ENCODE data around the gene SGMS1.

SGMS1 gene

GRCh38 chr10:50582046-50582445, 41.7 kb downstream of the SGMS1 start:
- Histone ChIP-seq H4K8ac (ENCODE audit: low read depth, low read length) (no peak overlapping the region), H3K4me2 (ENCODE audit: insufficient read depth, low read length, poor library complexity, severe bottlenecking) (no peak overlapping the region), H3K36me3 (replicated peaks in 1 of 2; ENCODE audit: control insufficient read depth in 2 of 2, insufficient read depth in 2 of 2, low read length in 2 of 2) (no peaks in the 10 kb centered on the region), H3K79me1 (ENCODE audit: low read depth, low read length) (no peaks in the 10 kb centered on the region), H2AFZ (ENCODE audit: low read length) (no peak overlapping the region), H3K27ac (replicated peaks; ENCODE audit: low read length) (no peak overlapping the region), H3K4me3 (ENCODE audit: low read length in 2 of 2) (no peak overlapping the region), H3K9me3 (replicated peaks in 1 of 2; ENCODE audit: control insufficient read depth in 2 of 2, insufficient read depth in 1 of 2, low read depth in 1 of 2, low read length in 2 of 2) (no peaks in the 10 kb centered on the region), H3K14ac (ENCODE audit: low read length) (no peak overlapping the region), H4K91ac (ENCODE audit: low read depth, low read length, poor library complexity) (no peak overlapping the region), H2BK120ac (ENCODE audit: low read depth, low read length) (no peak overlapping the region), H2BK5ac (ENCODE audit: low read length) (no peak overlapping the region), H2AK5ac (ENCODE audit: low read depth, low read length) (no peak overlapping the region), H3K23ac (ENCODE audit: low read depth, low read length, poor library complexity) (no peak overlapping the region), H3K4me1 (ENCODE audit: control insufficient read depth in 2 of 2, insufficient read depth in 1 of 2, low read depth in 1 of 2, low read length in 2 of 2) (no peaks in the 10 kb centered on the region), H3K18ac (ENCODE audit: low read length) (no peak overlapping the region), H2BK15ac (ENCODE audit: low read length) (no peak overlapping the region), H2BK12ac (ENCODE audit: low read length) (no peak overlapping the region), H3K4ac (ENCODE audit: low read length) (no peak overlapping the region), H3K27me3 (ENCODE audit: control insufficient read depth in 3 of 3, insufficient read depth in 3 of 3, low read depth in 1 of 3, low read length in 3 of 3) (peaks cover 0 to 4% (median 0%) of the 10 kb centered on the region in 3 experiments), H3K9ac (ENCODE audit: low read depth, low read length, poor library complexity) (no peak overlapping the region)
- no CpG with 5 or more reads among the region's 5 CpGs for WGBS, 2 donors (ENCODE audit: extremely low coverage in 2 of 2, insufficient read length in 2 of 2, insufficient replicate concordance in 1 of 2)
- DNase-seq (ENCODE audit: low spot score) = no peak

- Histone ChIP-seq H3K27me3 (ENCODE audit: control insufficient read depth in 3 of 3, insufficient read depth in 3 of 3, low read depth in 1 of 3, low read length in 3 of 3) (peaks cover 0 to 4% (median 0%) of the 10 kb centered on the region in 3 experiments), H2BK5ac (ENCODE audit: low read length) (no peak overlapping the region), H4K91ac (ENCODE audit: low read depth, low read length, poor library complexity) (no peak overlapping the region), H2BK12ac (ENCODE audit: low read length) (no peak overlapping the region), H3K9me3 (replicated peaks in 1 of 2; ENCODE audit: control insufficient read depth in 2 of 2, insufficient read depth in 1 of 2, low read depth in 1 of 2, low read length in 2 of 2) (no peaks in the 10 kb centered on the region), H3K4me3 (ENCODE audit: low read length in 2 of 2) (no peak overlapping the region), H3K9ac (ENCODE audit: low read depth, low read length, poor library complexity) (no peak overlapping the region), H3K79me1 (ENCODE audit: low read depth, low read length) (peaks cover 2% of the 10 kb centered on the region), H3K4me1 (ENCODE audit: control insufficient read depth in 2 of 2, insufficient read depth in 1 of 2, low read depth in 1 of 2, low read length in 2 of 2) (peaks cover 0 to 1% of the 10 kb centered on the region in 2 donors), H3K23ac (ENCODE audit: low read depth, low read length, poor library complexity) (no peak overlapping the region), H3K4ac (ENCODE audit: low read length) (no peak overlapping the region), H4K8ac (ENCODE audit: low read depth, low read length) (no peak overlapping the region), H3K27ac (replicated peaks; ENCODE audit: low read length) (no peak overlapping the region), H2AK5ac (ENCODE audit: low read depth, low read length) (no peak overlapping the region), H2BK120ac (ENCODE audit: low read depth, low read length) (no peak overlapping the region), H3K18ac (ENCODE audit: low read length) (no peak overlapping the region), H2BK15ac (ENCODE audit: low read length) (no peak overlapping the region), H3K14ac (ENCODE audit: low read length) (no peak overlapping the region), H3K36me3 (replicated peaks in 1 of 2; ENCODE audit: control insufficient read depth in 2 of 2, insufficient read depth in 2 of 2, low read length in 2 of 2) (no peaks in the 10 kb centered on the region), H3K4me2 (ENCODE audit: insufficient read depth, low read length, poor library complexity, severe bottlenecking) (no peak overlapping the region), H2AFZ (ENCODE audit: low read length) (no peak overlapping the region)
- DNase-seq (ENCODE audit: low spot score) = no peak
- WGBS, 2 donors (ENCODE audit: extremely low coverage in 2 of 2, insufficient read length in 2 of 2, insufficient replicate concordance in 1 of 2) = no CpG with 5 or more reads among the region's 7 CpGs
Observed at GRCh38 chr10:50580262-50580891, 43.4 kb downstream of the SGMS1 start.

GRCh38 chr10:50579491-50580261, 44.1 kb downstream of the SGMS1 start:
- no peak overlapping the region for H3K4me2 ChIP-seq (ENCODE audit: insufficient read depth, low read length, poor library complexity, severe bottlenecking)
- H3K4me3 ChIP-seq (ENCODE audit: low read length in 2 of 2) = no peak overlapping the region
- H3K23ac ChIP-seq (ENCODE audit: low read depth, low read length, poor library complexity) = no peak overlapping the region
- H3K9me3 ChIP-seq (replicated peaks in 1 of 2; ENCODE audit: control insufficient read depth in 2 of 2, insufficient read depth in 1 of 2, low read depth in 1 of 2, low read length in 2 of 2) = no peaks in the 10 kb centered on the region
- no CpG with 5 or more reads among the region's 4 CpGs for WGBS, 2 donors (ENCODE audit: extremely low coverage in 2 of 2, insufficient read length in 2 of 2, insufficient replicate concordance in 1 of 2)
- H2AFZ ChIP-seq (ENCODE audit: low read length) = no peak overlapping the region
- peaks cover 2% of the 10 kb centered on the region for H3K79me1 ChIP-seq (ENCODE audit: low read depth, low read length)
- H2BK120ac ChIP-seq (ENCODE audit: low read depth, low read length) = no peak overlapping the region
- H3K18ac ChIP-seq (ENCODE audit: low read length) = no peak overlapping the region
- no peak overlapping the region for H2BK5ac ChIP-seq (ENCODE audit: low read length)
- no peak overlapping the region for H4K8ac ChIP-seq (ENCODE audit: low read depth, low read length)
- no peak overlapping the region for H2BK12ac ChIP-seq (ENCODE audit: low read length)
- H3K27ac ChIP-seq (replicated peaks; ENCODE audit: low read length) = no peak overlapping the region
- peaks cover 0 to 3% (median 0%) of the 10 kb centered on the region in 3 experiments for H3K27me3 ChIP-seq (ENCODE audit: control insufficient read depth in 3 of 3, insufficient read depth in 3 of 3, low read depth in 1 of 3, low read length in 3 of 3)
- no peak overlapping the region for H3K4ac ChIP-seq (ENCODE audit: low read length)
- no peak for DNase-seq (ENCODE audit: low spot score)
- no peak overlapping the region for H4K91ac ChIP-seq (ENCODE audit: low read depth, low read length, poor library complexity)
- H3K36me3 ChIP-seq (replicated peaks in 1 of 2; ENCODE audit: control insufficient read depth in 2 of 2, insufficient read depth in 2 of 2, low read length in 2 of 2) = no peaks in the 10 kb centered on the region
- H3K14ac ChIP-seq (ENCODE audit: low read length) = no peak overlapping the region
- H3K9ac ChIP-seq (ENCODE audit: low read depth, low read length, poor library complexity) = no peak overlapping the region
- H3K4me1 ChIP-seq (ENCODE audit: control insufficient read depth in 2 of 2, insufficient read depth in 1 of 2, low read depth in 1 of 2, low read length in 2 of 2) = peaks cover 0 to 1% of the 10 kb centered on the region in 2 donors
- H2BK15ac ChIP-seq (ENCODE audit: low read length) = no peak overlapping the region
- no peak overlapping the region for H2AK5ac ChIP-seq (ENCODE audit: low read depth, low read length)

- no peak overlapping the region for H3K4me3 ChIP-seq (ENCODE audit: low read length in 2 of 2)
- no peaks in the 10 kb centered on the region for H3K27me3 ChIP-seq (ENCODE audit: control insufficient read depth in 3 of 3, insufficient read depth in 3 of 3, low read depth in 1 of 3, low read length in 3 of 3)
- H3K4me2 ChIP-seq (ENCODE audit: insufficient read depth, low read length, poor library complexity, severe bottlenecking) = no peak overlapping the region
- H3K23ac ChIP-seq (ENCODE audit: low read depth, low read length, poor library complexity) = no peak overlapping the region
- no peak overlapping the region for H3K27ac ChIP-seq (replicated peaks; ENCODE audit: low read length)
- H2BK5ac ChIP-seq (ENCODE audit: low read length) = no peak overlapping the region
- H3K4me1 ChIP-seq (ENCODE audit: control insufficient read depth in 2 of 2, insufficient read depth in 1 of 2, low read depth in 1 of 2, low read length in 2 of 2) = peaks cover 0 to 1% of the 10 kb centered on the region in 2 donors
- H2AK5ac ChIP-seq (ENCODE audit: low read depth, low read length) = no peak overlapping the region
- no peak overlapping the region for H2BK120ac ChIP-seq (ENCODE audit: low read depth, low read length)
- WGBS, 2 donors (ENCODE audit: extremely low coverage in 2 of 2, insufficient read length in 2 of 2, insufficient replicate concordance in 1 of 2) = no CpG with 5 or more reads among the region's 2 CpGs
- no peak overlapping the region for H3K4ac ChIP-seq (ENCODE audit: low read length)
- no peak overlapping the region for H4K91ac ChIP-seq (ENCODE audit: low read depth, low read length, poor library complexity)
- no peak overlapping the region for H3K18ac ChIP-seq (ENCODE audit: low read length)
- H2BK15ac ChIP-seq (ENCODE audit: low read length) = no peak overlapping the region
- no peak overlapping the region for H3K9ac ChIP-seq (ENCODE audit: low read depth, low read length, poor library complexity)
- H2AFZ ChIP-seq (ENCODE audit: low read length) = no peak overlapping the region
- no peak overlapping the region for H4K8ac ChIP-seq (ENCODE audit: low read depth, low read length)
- no peak overlapping the region for H3K14ac ChIP-seq (ENCODE audit: low read length)
- no peaks in the 10 kb centered on the region for H3K9me3 ChIP-seq (replicated peaks in 1 of 2; ENCODE audit: control insufficient read depth in 2 of 2, insufficient read depth in 1 of 2, low read depth in 1 of 2, low read length in 2 of 2)
- H3K36me3 ChIP-seq (replicated peaks in 1 of 2; ENCODE audit: control insufficient read depth in 2 of 2, insufficient read depth in 2 of 2, low read length in 2 of 2) = no peaks in the 10 kb centered on the region
- no peak for DNase-seq (ENCODE audit: low spot score)
- H2BK12ac ChIP-seq (ENCODE audit: low read length) = no peak overlapping the region
- peaks cover 2% of the 10 kb centered on the region for H3K79me1 ChIP-seq (ENCODE audit: low read depth, low read length)
Observed at GRCh38 chr10:50578949-50579348, 44.8 kb downstream of the SGMS1 start.
